HG02970 (cell line): ENCODE results near the gene ALPP.
"Not testable (repeated sequence)": the region's sequence is repeated elsewhere in the genome, so short reads cannot be mapped to it uniquely, and the experiment has no call there.

Source experiments
- ATAC-seq: cut with Tn5 transposase; IDR thresholded peaks from one replicate; pipeline ENCODE4 v1.9.1; 2021; ENCODE audit warnings: mild to moderate bottlenecking, moderate library complexity, moderate number of reproducible peaks; ENCODE audit not compliant: unreplicated experiment, low FRiP score

ALPP gene

DNA sequence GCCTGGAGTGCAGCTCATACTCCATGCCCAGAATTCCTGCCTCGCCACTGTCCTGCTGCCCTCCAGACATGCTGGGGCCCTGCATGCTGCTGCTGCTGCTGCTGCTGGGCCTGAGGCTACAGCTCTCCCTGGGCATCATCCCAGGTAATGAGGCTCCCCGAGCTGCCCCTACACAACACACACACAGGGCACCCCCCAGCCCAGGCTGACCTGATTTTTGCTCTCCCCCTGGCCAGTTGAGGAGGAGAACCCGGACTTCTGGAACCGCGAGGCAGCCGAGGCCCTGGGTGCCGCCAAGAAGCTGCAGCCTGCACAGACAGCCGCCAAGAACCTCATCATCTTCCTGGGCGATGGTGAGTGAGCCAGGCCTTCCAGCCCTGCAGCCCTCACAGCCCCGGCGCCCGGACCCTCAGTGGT is at the start of gene ALPP:
Gene ALPP (plus strand): TSS at position 17 of the 417 bp plus-strand sequence. CDS start 52 bp downstream, at position 69.
- ATAC-seq = not testable (repeated sequence)

DNA sequence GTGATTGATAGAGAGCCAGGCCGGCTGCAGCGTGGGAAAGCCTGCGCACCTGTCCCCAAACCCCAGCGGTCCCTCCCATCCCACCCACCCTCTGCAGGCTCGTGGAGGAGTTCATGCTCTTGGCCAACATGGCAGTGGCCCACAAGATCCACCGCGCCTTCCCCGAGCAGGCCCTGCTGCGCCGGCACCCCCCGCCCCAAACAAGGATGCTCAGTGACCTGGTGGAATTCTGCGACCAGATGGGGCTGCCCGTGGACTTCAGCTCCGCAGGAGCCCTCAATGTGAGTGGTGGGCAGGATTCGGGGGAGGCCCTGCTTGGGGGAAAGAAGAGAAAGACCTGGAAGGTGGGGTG is 48.9 kb upstream of the ALPP start:
- ATAC-seq = no peak

DNA sequence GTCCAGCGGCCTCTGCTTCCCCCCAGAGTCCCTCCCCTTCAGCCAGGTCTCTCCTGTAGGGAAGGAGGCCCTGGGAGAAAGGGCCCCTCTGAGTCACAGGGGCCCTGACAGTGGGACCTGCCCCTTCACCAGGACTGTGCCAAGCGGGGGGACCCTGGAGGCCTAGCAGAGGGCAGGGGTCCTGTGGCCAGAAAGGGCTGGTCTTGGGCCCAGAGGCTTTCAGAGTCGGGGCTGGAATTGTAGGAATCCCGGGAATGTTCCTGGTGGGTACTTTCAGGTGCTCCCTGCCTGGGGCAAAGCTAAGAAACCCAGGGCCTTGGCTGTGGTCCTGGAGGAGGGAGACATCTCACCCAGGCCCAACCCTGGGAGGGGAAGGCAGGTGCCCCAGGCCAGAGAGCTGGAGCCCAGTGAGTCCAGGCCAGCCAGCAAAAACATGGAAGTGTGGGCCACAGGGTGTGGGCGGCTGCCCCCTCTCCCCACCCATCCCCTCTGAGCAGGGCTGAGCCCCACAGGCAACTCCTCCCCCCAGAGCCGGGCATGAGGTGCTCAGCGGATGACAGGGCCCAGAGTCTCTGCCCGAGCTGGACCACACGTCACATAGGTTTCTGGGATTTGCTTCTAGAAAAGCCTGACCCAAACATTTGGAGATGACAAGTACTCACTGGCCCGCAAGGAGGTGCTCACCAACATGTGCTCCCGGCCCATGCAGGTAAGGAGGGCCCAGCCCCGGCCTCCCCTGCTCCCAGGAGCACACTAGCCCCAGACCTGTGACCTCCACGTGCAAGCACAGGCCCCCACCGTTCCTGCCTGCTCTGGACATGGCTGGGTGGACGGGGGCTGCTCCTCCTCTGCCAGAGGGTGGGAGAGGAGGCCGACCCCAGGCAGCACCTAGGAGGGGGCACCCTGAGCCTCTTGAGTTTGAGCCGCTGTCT is 48.2 kb upstream of the ALPP start:
- ATAC-seq = no peak

DNA sequence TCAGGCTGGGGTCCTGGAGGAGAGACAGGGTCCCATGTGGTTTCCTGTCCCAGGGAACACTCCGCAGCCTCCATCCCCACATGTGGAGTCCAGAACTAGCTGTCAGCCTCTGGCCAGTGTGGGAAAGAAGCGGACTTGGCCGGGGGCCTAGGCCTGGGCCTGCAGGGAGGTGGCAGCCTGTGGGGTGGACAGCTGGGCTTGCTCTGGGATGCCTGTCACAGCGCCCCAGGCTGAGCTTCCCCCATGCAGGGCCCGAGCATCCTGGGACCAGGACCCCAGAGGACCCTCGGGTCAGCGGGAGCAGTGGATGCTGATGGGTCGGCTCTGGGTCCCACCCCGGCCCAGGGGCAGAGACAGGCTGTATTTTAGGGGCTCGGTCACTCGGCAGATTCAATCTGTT is 47.5 kb upstream of the ALPP start:
- not testable (repeated sequence) for ATAC-seq

DNA sequence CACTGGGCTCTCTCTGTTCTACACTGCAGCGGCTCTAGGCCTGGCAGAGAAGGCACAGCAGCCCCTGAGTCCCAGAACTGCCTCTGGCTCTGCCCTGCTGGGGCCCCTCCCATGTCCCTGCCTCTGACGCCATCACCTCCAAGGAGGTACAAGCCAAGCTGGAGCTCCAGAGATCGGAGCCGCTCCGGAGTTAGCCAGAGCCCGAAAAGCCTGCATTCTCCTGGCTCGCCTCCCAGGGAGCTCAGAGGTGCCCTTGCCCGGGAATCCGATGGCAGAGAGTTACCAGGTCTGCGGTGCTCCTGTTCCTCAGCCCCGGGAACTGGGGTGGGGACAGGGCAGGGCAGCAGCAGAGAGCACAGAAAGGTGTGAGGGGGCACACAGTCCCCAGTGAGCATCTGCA is 46.9 kb upstream of the ALPP start:
- not testable (repeated sequence) for ATAC-seq

DNA sequence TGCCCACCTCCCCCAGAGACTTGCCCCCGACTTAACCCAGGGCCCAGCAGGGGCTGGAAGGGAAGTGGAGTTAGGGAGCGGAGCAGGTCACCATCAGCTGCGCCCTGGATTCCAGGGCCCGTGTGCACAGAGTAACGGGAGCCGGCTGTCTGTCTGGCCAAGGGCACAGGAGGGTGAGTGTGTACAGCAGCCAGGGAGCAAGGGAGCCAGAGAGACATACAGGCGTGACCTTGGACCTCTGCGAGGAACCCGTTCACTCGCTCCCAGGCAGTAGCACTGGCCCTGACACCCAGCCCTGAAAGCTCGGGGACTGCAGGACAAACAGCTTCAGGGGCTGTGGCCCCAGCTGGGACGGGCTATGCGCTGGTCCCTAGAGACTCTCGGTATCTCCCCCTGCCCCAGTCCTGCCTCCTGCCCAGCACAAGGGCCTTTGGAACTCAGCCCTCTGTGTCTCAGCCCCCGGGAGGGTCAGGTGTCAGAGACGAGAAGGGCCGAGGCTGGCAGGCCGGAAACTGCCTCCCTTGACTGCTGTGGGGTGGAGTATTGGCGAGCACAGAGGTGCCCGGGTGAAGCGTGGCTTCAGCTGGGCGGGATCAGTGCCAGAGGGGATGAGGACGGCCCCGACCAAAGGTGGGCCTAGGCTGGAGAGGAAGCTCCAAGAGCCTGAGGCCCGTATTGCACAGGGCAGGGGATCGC is 46.2 kb upstream of the ALPP start:
- ATAC-seq = not testable (repeated sequence)

DNA sequence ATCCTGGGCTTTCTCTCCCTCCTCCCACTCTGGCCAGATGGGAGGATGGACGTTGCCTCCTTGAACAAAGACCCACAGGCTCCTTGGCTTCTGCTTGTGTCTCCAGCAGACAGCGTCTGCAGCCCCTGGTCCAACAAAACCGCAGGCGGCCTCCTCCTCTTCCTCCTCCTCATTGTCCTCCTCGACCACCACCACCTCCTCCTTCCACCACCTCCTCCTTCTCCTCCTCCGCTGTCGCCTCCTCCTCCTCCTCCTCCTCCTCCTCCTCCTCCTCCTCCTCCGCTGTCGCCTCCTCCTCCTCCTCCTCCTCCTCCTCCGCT is 45.7 kb upstream of the ALPP start:
- no peak for ATAC-seq

DNA sequence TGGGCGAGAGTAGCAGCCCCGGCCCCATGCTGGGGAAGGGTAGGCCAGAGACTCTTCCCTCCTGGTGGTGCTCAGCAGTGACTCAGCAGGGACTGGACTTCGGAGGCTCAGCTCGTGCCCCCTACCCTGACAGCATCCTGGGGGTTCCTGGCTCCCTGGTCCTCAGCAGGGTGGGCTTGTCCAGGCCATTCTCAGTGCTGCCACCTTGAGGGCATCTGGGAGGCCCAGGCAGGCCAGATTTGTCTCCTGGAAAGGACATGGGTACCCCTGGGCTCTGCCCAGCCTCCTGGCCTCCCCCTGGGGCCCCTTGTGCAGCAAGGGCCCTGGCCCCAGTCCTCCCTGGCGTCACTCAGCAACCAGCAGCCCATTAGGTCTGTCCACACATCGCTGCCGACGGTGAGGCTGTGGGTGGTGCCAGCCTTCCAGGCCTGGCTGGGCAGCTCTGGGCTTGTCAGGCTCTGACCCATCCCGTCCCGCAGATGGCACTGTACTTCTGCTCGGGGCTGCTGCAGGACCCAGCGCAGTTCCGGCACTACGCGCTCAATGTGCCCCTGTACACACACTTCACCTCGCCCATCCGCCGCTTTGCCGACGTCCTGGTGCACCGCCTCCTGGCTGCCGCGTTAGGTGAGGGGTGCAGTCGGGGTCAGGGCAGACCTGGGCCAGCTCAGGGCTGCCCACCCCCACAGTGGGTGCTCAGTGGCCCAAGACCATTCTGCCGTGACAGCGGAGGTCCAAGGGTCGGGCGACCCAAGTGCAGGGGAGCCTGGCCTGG is 45.0 kb upstream of the ALPP start:
- no peak for ATAC-seq

DNA sequence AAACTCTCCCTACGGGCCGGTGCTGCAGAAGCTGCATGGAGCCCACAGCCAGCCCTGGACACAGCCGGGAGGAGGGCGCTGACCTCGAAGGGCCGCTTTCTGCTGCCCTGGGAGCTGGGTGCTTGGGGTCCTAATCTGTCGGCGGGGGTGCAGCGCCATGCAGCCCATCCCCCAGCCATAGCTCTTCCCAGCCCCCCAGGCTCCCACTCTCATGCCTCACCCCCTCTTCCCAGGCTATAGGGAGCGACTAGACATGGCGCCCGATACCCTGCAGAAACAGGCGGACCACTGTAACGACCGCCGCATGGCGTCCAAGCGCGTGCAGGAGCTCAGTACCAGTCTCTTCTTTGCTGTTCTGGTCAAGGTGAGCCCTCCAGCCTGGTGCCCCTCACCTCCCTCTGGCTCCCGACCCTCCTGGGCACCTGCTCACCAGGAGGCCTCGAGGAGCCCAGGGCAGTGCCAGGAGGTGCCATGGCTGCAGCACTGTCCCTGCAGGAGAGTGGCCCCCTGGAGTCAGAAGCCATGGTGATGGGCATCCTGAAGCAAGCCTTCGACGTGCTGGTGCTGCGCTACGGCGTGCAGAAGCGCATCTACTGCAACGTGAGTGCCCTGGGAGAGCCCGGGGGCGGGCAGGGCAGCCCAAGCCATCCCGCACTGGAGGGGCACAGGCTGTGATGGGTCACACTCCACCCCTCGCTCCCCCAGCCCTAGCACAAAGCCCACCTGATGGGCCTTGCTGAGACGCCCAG is 44.2 kb upstream of the ALPP start:
- not testable (repeated sequence) for ATAC-seq

DNA sequence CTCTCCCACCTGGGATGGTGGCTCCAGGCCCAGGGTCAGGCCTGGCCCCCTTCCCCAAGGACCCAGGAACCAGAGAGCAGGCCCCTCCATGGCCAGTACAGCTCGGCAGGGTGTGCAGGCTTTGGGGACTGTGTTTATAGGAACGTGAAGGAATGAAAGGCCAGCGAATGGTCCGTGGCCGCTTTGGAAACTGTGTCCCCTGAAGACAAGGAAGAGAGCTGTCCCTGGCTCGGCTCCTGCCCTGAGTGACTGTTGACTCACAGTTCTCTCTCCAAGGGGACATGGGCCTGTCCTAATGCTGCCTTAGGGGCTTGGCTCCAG is 43.7 kb upstream of the ALPP start:
- ATAC-seq = not testable (repeated sequence)

DNA sequence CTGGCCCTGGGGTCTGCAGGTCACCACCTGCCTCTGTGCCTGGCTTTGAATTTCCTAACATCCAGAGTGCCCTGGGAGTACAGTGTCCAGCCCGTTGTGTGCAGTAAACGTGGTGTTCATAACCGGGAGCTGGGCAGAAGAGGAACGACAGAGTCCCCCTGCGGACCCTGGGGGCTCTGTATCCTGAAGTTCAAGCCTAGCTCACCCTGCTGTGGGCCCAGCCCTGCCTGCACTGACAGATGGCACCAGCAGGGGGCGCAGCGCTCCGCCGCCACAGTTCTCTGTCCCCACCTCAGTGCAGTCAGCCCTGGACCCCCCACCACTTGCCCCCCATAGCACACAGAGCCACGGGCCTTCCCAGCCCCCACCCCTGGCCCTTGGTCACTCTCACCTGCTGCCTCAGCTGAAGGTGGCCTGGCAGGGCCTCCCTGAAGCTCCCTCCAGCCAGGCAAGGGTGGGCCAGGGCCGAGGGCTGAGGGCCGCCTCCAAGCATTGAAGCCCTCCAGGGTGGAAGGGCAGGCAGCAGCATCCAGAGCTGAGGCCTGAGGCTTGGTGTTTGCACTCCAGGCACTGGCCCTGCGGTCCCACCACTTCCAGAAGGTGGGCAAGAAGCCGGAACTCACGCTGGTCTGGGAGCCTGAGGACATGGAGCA is 43.2 kb upstream of the ALPP start:
- ATAC-seq = not testable (repeated sequence)

DNA sequence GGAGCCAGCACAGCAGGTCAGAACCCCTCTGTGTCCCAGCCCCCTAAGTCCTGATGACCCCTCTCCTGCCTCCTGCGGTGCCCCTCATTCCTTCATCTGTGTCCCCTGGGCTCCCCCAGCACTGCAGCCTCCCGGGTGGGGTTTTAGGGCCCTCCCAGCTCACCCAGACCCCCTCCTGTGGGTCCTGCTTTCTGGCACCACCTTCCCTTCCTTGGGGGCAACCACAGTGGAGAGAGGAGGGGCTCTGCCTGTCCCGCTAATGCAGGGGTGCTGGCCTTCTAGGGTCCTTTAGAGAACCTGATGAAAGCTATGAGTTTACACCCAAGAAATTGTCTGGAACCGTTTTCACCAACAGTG is 42.7 kb upstream of the ALPP start:
- no peak for ATAC-seq

DNA sequence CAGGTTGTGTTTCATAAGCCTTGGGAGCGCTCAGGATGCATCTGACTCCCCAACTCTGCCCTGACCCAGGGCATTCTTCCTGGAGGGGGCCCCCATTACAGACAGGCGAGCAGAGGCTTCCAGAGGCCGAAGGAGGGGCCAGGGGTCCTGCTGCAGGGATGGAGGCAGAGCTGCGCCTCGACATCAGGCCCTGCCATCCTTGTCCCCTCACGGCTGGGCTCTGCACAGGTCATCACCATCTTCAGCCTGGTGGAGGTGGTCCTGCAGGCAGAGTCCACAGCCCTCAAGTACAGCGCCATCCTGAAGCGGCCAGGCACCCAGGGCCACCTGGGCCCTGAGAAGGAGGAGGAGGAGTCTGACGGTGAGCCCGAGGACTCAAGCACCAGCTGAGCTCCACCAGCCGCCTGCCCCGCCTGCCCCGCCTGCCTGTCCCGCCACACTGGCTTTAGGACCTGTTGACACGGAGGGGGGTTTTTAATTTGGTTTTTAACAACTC is 42.3 kb upstream of the ALPP start:
- ATAC-seq = no peak

DNA sequence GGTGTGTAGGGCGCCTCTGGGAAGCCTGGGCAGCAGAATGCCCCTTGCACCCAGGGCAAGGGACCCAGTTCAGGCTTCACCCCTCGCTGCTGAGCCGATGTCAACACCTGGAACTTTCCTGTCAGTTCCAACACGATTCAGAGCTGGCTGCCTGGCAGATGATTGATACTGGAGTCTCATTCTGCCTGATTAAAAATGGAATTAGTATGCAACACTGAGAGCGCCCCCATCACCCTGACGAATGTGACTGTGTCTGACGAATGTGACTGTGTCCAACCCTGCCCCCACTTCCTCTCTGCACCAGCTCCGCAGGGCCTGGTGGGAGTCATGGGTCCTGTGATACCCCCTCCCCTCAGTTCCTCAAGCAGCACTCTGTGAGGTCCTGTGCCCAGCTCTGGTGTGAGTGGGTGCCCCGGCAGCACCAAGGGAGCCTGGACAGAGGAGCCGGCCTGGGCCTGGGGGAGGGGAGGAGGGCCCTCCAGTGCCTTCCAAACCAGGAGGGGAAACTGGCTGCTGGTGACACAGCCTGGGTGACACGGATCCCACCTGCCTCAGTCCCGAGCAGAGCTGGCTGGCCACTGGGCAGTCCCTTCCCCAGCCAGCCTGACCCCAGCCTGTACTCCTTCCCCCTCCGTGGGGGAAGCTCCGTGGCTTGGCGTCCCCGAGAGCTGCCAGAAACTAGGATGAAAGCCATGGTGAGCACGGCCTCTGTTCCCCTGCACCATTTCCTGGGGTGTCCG is 41.4 kb upstream of the ALPP start:
- no peak for ATAC-seq

DNA sequence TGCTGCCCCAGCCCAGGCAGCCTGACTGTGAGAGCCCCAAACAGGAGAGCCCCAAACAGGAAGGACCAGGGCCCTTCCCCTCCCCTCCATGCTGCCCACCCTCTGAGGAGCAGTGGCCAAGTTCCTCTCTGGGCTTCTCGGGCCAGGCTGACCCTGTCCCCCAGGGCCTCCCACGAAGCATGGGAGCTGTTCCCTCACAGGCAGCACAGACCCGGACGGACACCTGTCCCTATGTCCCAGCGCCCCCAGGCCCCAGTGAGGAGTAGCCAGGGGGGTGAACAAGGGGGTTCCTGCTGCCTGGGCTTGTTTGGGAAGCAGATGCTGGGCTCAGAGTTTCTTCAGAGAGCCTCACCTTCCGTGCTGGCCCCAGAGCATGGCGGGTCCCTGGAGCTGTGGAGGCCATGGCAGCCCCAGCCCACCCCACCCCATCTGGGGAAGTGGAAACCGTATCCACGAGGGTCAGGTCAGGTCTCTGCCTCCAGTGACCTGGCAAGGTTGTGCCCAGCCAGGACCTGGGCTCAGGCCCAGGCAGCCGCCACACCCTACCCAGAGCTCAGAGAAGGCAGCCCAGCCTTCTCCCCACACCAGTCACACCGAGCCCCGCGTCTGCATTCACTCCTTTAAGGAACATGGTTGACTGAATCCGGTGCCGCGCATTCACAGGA is 40.3 kb upstream of the ALPP start:
- not testable (repeated sequence) for ATAC-seq

DNA sequence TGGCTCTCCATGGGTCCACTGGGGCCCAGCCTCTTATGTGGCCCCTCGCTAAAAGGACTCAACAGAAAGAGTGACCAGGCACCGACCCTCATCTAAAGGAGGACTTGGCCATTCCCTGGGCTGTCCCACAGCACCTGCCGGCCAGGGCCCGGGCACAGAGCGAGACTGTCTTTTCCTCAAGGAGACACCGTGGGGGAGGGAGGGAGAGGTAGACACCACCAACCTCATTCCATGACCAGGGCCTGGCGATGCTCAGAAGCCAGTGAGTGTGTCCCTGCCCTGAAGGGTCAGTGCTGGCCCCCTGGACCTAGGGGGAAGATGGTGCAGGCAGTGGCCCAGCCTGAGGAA is 39.8 kb upstream of the ALPP start:
- no peak for ATAC-seq

DNA sequence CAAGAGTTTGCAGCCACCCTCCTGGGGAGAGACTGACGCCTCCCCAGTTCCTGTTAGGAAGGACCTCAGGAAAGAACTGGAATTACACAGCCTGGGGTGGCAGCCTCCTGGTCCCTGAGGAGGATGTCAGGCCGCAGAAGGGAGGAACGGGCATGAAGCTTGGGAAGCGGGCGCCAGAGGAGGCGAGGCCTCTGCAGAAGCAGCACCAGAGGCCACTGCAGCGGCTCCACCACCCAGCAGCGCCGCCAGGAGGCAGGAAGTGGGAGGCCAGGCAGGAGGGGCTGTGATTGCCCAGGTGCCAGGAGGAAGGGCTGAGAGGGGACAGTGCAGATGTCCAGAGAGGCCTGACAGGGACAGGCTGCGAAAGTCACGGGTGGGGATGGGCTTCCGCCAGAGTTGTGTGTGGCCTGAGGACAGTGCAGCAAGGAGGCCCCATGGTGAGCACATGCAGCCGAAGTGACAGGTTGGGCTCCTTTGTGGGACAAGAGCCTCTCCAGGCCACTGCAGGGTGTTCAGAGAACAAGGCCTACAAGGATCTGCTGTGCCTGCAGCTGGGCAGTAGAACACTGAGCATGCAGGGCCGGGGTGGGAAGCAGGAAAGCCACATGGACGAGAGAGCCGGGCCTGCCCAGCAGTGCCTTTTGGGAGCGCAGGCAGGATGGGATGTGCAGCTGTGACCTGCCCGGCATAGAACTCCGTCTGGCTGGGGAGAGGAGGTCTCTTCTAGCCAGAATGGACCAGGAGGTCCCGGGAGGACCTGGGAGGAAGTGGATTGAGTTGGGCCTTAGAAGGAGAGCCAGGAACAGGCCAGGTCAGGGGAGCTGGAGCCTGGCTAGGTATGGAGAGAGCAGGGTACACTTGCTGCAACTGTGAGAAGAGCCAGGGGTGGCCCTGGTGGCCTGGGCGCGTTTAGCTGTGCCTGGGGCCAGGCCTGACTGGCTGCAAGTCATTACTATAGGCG is 39.1 kb upstream of the ALPP start:
- ATAC-seq = no peak
